ENCODE data around the gene C9orf57.

- TF ChIP-seq POLR2AphosphoS5 (IDR thresholded peaks at IDR 0.05) = no peak
- TF ChIP-seq, protein P1, sequence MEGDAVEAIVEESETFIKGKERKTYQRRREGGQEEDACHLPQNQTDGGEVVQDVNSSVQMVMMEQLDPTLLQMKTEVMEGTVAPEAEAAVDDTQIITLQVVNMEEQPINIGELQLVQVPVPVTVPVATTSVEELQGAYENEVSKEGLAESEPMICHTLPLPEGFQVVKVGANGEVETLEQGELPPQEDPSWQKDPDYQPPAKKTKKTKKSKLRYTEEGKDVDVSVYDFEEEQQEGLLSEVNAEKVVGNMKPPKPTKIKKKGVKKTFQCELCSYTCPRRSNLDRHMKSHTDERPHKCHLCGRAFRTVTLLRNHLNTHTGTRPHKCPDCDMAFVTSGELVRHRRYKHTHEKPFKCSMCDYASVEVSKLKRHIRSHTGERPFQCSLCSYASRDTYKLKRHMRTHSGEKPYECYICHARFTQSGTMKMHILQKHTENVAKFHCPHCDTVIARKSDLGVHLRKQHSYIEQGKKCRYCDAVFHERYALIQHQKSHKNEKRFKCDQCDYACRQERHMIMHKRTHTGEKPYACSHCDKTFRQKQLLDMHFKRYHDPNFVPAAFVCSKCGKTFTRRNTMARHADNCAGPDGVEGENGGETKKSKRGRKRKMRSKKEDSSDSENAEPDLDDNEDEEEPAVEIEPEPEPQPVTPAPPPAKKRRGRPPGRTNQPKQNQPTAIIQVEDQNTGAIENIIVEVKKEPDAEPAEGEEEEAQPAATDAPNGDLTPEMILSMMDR (IDR thresholded peaks at IDR 0.05 in 8 of 11, conservative IDR thresholded peaks at IDR 0.05 in 3 of 11) = no peak
Observed at GRCh38 chr9:72041369-72041768, 19.0 kb downstream of the C9orf57 start.

Data from spleen (tissue), 7 donors.